ENCODE measurements around the gene CHCHD6.

DNA sequence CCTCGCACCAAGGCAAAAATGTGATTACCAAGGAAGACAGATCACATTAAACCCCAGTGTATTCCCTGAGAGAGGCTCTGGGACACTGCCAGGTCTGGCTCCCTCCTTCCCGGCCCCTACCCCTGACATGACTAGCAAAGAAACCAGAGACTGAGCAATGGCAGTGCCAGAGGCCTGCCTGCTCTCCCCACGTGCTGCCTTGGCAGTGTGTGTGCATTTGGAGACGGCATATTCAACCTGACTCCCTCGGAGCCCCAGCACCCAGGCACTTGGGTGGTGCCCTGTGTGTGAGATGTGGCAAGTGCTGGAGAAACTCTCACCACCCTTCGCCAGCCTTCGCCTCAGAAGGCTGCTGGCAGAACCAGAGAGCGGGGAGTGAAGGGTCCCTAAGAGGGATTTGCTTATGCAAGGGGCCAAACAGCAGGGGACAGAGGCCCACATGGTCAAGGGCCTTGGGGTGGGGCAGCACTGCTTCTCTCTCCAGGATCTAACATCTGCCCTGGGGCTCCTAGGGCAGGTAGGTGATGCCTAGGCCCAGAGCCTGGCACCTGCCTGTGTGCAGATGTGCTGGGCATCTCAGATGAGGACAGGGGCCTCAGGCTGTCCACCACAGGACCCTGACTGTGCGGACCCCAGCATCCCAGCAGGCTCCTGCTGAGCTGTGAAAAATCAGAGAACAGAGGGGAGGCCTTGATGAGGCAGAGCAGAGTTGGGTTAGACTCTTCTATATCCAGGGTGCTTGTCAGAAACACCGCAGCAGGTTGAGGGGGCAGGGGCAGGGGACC lies 255.3 kb downstream of the CHCHD6 start:
- TF ChIP-seq POLR2A (IDR thresholded peaks at IDR 0.05): no peak
- TF ChIP-seq, protein P1, sequence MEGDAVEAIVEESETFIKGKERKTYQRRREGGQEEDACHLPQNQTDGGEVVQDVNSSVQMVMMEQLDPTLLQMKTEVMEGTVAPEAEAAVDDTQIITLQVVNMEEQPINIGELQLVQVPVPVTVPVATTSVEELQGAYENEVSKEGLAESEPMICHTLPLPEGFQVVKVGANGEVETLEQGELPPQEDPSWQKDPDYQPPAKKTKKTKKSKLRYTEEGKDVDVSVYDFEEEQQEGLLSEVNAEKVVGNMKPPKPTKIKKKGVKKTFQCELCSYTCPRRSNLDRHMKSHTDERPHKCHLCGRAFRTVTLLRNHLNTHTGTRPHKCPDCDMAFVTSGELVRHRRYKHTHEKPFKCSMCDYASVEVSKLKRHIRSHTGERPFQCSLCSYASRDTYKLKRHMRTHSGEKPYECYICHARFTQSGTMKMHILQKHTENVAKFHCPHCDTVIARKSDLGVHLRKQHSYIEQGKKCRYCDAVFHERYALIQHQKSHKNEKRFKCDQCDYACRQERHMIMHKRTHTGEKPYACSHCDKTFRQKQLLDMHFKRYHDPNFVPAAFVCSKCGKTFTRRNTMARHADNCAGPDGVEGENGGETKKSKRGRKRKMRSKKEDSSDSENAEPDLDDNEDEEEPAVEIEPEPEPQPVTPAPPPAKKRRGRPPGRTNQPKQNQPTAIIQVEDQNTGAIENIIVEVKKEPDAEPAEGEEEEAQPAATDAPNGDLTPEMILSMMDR (IDR thresholded peaks at IDR 0.05): no peak

All from adrenal gland (tissue), 5 donors.